Measurements from ENCODE around the gene PEPD.
"Not testable (repeated sequence)": the region's sequence is repeated elsewhere in the genome, so short reads cannot be mapped to it uniquely, and the experiment has no call there.

Gene PEPD

DNA sequence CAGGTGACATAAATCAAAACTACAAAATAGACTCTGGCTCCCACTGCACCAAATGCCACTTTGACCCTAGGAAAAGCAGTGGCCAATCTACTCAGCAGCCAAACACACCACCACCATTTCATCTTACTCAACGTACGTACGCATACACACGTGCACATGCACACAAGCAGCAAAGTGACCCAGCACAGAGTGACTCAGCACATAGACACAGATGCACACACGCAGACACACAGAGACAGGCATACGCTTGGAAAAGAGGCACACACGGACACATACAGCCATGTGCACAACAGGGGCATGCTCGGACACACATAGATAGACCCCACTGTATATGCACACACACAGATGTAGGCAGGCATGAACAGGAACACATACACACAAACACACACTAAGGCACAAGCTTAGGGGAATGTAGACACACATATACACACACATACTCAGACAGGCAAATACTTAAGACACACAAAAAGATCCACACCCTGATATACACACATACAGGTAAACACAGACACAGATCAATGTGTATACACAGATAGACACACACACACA lies 37.3 kb downstream of the PEPD start:
- TF ChIP-seq, protein P1, sequence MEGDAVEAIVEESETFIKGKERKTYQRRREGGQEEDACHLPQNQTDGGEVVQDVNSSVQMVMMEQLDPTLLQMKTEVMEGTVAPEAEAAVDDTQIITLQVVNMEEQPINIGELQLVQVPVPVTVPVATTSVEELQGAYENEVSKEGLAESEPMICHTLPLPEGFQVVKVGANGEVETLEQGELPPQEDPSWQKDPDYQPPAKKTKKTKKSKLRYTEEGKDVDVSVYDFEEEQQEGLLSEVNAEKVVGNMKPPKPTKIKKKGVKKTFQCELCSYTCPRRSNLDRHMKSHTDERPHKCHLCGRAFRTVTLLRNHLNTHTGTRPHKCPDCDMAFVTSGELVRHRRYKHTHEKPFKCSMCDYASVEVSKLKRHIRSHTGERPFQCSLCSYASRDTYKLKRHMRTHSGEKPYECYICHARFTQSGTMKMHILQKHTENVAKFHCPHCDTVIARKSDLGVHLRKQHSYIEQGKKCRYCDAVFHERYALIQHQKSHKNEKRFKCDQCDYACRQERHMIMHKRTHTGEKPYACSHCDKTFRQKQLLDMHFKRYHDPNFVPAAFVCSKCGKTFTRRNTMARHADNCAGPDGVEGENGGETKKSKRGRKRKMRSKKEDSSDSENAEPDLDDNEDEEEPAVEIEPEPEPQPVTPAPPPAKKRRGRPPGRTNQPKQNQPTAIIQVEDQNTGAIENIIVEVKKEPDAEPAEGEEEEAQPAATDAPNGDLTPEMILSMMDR (conservative IDR thresholded peaks at IDR 0.05; ENCODE audit: low read depth, low read length): no peak
- no peak overlapping the region for H3K4me3 ChIP-seq (ENCODE audit: low read length)
- no peak for DNase-seq (ENCODE audit: low read depth)

GRCh38 chr19:33482476-33482875 lies 39.1 kb downstream of the PEPD start:
- TF ChIP-seq, protein P1 (conservative IDR thresholded peaks at IDR 0.05; ENCODE audit: low read depth, low read length): no peak
- DNase-seq (ENCODE audit: low read depth): no peak
- no peak overlapping the region for H3K4me3 ChIP-seq (ENCODE audit: low read length)

GRCh38 chr19:33481863-33482262 lies 39.7 kb downstream of the PEPD start:
- TF ChIP-seq, protein P1 (conservative IDR thresholded peaks at IDR 0.05; ENCODE audit: low read depth, low read length): no peak
- DNase-seq (ENCODE audit: low read depth): no peak
- H3K4me3 ChIP-seq (ENCODE audit: low read length): no peak overlapping the region

- H3K4me3 ChIP-seq (ENCODE audit: low read length); DNase-seq (ENCODE audit: low read depth): not testable (repeated sequence)
These were observed 42.0 kb downstream of the PEPD start for GRCh38 chr19:33479570-33479969.

GRCh38 chr19:33477781-33478180 lies 43.8 kb downstream of the PEPD start:
- H3K4me3 ChIP-seq (ENCODE audit: low read length): no peak overlapping the region
- no peak for DNase-seq (ENCODE audit: low read depth)
- TF ChIP-seq, protein P1 (conservative IDR thresholded peaks at IDR 0.05; ENCODE audit: low read depth, low read length): no peak

GRCh38 chr19:33476151-33476707 lies 45.4 kb downstream of the PEPD start:
- TF ChIP-seq, protein P1 (conservative IDR thresholded peaks at IDR 0.05; ENCODE audit: low read depth, low read length): no peak
- DNase-seq (ENCODE audit: low read depth): no peak
- H3K4me3 ChIP-seq (ENCODE audit: low read length): no peak overlapping the region

GRCh38 chr19:33473653-33474305 lies 47.8 kb downstream of the PEPD start:
- TF ChIP-seq, protein P1 (conservative IDR thresholded peaks at IDR 0.05; ENCODE audit: low read depth, low read length): no peak
- DNase-seq (ENCODE audit: low read depth): no peak
- H3K4me3 ChIP-seq (ENCODE audit: low read length): no peak overlapping the region
